ENCODE measurements around the gene ATP5F1A.
A peak's percentile ranks its signal among the peaks of the same experiment; 100 is the strongest.
"Not testable (repeated sequence)": the region's sequence is repeated elsewhere in the genome, so short reads cannot be mapped to it uniquely, and the experiment has no call there.

Gene ATP5F1A

GRCh38 chr18:46097801-46098615 lies at the start of gene ATP5F1A:
TSS of gene ATP5F1A (minus strand) at chr18:46098296. CDS start at chr18:46098231, 65 bp downstream.
- peak; percentile 55 to 97 (median 86) for DNase-seq

DNA sequence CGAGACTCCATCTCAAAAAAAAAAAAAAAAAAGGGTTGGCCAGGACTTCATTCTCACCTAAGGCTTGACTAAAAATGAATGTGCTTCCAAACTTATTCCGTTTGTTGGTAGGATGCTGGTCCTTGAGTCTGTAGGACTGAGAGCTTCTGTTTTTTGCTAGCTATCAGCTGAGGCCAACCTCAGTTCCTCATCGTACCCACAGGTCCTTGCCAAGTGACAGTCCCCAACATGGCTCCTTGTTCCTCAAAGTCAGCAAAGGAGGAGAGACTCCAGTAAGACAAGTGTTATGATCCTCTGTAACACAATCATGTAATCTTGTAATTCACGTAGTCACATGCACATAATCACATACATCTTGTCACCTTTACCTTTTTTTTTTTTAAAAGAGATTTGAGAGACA lies 43.1 kb upstream of the ATP5F1A start:
- no peak for DNase-seq

GRCh38 chr18:46140173-46140572 lies 42.1 kb upstream of the ATP5F1A start:
- DNase-seq: no peak

- DNase-seq: peak in 3 of 51 donors; percentile 0 to 41 (median 8)
These were observed 37.0 kb upstream of the ATP5F1A start for GRCh38 chr18:46134920-46135675.

GRCh38 chr18:46133534-46133933 lies 35.4 kb upstream of the ATP5F1A start:
- DNase-seq: no peak

DNA sequence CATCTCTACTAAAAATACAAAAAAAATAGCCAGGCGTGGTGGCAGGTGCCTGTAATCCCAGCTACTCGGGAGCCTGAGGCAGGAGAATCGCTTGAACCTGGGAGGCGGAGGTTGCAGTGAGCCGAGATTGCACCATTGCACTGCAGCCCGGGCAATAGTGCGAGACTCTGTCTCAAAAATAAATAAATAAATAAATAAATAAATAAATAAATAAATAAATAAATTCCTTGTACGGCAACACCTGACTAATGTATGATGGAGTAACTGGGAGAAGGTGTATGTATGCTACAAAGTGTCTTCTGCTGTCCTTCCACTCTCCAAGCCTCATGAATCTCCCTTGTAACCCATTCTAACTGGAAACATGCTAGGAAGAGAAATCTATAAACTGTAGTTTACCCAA lies 32.5 kb upstream of the ATP5F1A start:
- DNase-seq: not testable (repeated sequence)

GRCh38 chr18:46130061-46130460 lies 32.0 kb upstream of the ATP5F1A start:
- no peak for DNase-seq

DNA sequence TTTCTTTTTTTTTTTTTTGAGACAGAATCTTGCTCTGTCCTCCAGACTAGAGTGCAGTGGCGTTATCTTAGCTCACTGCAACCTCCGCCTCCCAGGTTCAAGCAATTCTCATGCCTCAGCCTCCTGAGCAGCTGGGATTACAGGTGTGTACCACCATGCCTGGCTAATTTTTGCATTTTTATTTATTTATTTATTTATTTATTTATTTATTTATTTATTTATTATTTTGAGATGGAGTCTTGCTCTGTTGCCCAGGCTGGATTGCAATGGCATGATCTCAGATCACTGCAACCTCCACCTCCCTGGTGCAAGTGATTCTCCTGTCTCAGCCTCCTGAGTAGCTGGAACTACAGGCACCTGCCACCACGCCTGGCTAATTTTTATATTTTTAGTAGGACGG lies 28.5 kb upstream of the ATP5F1A start:
- not testable (repeated sequence) for DNase-seq

GRCh38 chr18:46113751-46114150 lies 15.7 kb upstream of the ATP5F1A start:
- DNase-seq: no peak

GRCh38 chr18:46110406-46110805 lies 12.3 kb upstream of the ATP5F1A start:
- DNase-seq: no peak

DNA sequence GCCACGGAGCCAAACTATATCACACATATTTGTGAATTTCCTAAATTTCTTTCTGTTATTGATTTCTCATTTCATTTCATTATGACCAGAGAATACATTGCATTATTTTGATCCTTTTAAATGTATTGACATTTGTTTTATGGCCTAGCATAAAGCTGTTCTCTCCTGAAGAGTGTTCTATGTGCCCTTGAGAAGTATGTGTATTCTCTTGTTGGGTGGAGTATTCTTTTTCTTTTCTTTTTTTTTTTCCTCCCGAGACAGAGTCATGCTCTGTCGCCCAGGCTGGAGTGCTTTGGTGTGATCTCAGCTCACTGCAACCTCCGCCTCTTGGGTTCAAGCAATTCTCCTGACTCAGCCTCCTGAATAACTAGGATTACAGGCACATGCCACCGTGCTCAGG lies 11.3 kb upstream of the ATP5F1A start:
- DNase-seq: no peak

- peak; percentile 29 to 97 (median 86) for DNase-seq
These were observed 6.2 kb upstream of the ATP5F1A start, which contains the start of gene HAUS1 for GRCh38 chr18:46104128-46104911. TSS of gene HAUS1 (plus strand) at chr18:46104385. CDS start at chr18:46104412, 27 bp downstream.

- no peak for DNase-seq
These were observed 1.4 kb upstream of the ATP5F1A start for GRCh38 chr18:46099463-46099862.

DNA sequence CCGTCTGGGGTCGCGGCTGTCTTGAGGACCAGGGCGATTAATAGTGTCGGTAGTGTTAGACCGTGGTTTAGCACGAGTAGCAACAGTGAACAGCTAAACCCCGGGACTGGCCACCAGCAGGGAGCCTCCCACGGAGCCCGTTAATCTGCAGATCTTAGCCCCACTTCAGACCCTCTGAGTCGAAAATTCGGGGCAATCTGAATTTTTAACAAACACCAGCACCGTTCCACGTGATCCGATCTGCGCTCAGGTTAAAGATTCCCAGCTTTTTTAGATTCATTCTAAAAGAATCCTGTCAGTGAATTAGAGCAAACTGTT lies 479 bp upstream of the ATP5F1A start:
- DNase-seq: no peak

- DNase-seq: peak in 1 of 51 donors; percentile 59
These were observed 680 bp downstream of the ATP5F1A start for GRCh38 chr18:46097431-46097800.

DNA sequence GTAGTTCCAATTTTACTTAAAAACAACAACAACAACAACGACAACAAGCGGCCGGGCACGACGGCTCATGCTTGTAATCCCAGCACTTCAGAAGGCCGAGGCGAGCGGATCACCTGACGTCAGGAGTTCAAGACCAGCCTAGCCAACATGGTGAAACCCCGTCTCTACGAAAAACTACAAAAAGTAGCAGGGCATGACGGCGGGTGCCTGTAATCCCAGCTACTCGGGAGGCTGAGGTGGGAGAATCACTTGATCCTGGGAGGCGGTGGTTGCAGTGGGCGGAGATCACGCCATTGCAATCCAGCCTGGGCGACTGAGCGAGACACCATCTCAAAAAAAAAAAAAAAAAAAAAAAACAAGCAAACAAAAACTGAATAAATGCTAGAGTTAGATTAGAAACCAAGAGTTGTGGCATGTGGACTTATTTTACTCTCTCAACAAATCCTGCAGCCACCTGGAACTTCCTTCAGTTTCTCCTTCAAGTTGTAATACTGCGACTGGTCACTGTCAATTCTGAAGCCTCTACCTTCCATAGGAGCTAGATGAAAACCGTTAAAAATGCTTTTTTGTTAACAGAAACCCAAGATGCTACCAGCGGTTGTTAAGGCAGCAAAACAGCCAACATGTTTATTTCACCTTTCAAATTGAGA lies 1.3 kb downstream of the ATP5F1A start:
- no peak for DNase-seq

GRCh38 chr18:46095532-46095931 lies 2.6 kb downstream of the ATP5F1A start:
- no peak for DNase-seq

GRCh38 chr18:46088501-46088900 lies 9.6 kb downstream of the ATP5F1A start:
- not testable (repeated sequence) for DNase-seq

- no peak for DNase-seq
These were observed 13.7 kb downstream of the ATP5F1A start for GRCh38 chr18:46084431-46084830.

DNA sequence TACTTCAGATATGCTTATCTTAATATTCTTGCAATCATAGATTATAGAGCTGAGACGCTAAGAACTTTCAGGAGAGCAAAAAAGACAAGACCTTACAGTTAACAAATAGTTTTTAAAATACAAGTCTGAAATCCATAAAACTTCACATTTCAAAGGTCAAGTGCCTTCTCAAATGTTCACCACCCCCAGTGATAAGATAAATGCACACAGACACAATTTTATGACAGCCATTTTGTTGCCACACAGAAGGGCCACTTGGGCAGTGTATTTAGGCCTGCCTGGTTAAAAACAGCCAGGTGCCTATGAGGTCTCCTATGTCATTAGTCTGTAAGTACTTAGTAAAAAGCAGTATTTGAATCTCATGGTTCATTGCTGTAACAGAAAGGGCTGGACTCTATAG lies 17.9 kb downstream of the ATP5F1A start:
- DNase-seq: no peak

DNA sequence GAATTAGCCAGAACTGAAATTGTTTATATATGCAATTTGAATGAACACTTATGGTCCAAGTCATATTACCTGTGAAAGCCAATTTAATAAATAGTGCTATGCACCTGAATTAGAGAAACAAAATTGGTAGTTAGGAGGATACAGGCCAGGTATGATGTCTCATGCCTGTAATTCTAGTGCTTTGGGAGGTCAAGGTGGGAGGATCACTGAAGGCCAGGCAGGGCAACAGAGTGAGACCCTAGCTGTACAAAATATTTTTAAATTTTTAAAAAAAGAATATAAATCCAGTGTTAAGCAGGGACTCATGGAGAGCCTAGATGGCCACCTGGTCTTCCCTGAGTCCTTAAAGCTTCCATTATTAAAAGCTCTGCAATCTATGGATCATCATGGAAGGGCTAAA lies 18.8 kb downstream of the ATP5F1A start:
- DNase-seq: no peak

Data from hypothalamus (tissue), 51 donors.